Measurements from ENCODE around the gene BTD.

Gene BTD

GRCh38 chr3:15665510-15666150 is 64.1 kb downstream of the BTD start:
- DNase-seq (ENCODE audit: low read depth): no peak

GRCh38 chr3:15666277-15666676 is 64.7 kb downstream of the BTD start:
- no peak for DNase-seq (ENCODE audit: low read depth)

GRCh38 chr3:15667484-15667883 is 65.9 kb downstream of the BTD start:
- no peak for DNase-seq (ENCODE audit: low read depth)

- no peak for DNase-seq (ENCODE audit: low read depth)
These were observed 72.0 kb downstream of the BTD start for GRCh38 chr3:15673536-15673935.

- DNase-seq (ENCODE audit: low read depth): no peak
These were observed 74.7 kb downstream of the BTD start for GRCh38 chr3:15676259-15676658.

- DNase-seq (ENCODE audit: low read depth): no peak
These were observed 77.8 kb downstream of the BTD start for GRCh38 chr3:15679306-15679705.

- DNase-seq (ENCODE audit: low read depth): no peak
These were observed 80.1 kb downstream of the BTD start for GRCh38 chr3:15681668-15682067.

GRCh38 chr3:15682561-15683185 is 81.1 kb downstream of the BTD start:
- DNase-seq (ENCODE audit: low read depth): no peak

- no peak for DNase-seq (ENCODE audit: low read depth)
These were observed 81.7 kb downstream of the BTD start for GRCh38 chr3:15683253-15683652.

- no peak for DNase-seq (ENCODE audit: low read depth)
These were observed 84.4 kb downstream of the BTD start for GRCh38 chr3:15685927-15686326.

- no peak for DNase-seq (ENCODE audit: low read depth)
These were observed 88.7 kb downstream of the BTD start for GRCh38 chr3:15690230-15690629.

- DNase-seq (ENCODE audit: low read depth): no peak
These were observed 89.2 kb downstream of the BTD start for GRCh38 chr3:15690748-15691147.

GRCh38 chr3:15693355-15693754 is 91.8 kb downstream of the BTD start:
- DNase-seq (ENCODE audit: low read depth): no peak

GRCh38 chr3:15694628-15695027 is 93.1 kb downstream of the BTD start:
- no peak for DNase-seq (ENCODE audit: low read depth)

Data from CMK (cell line).